A204.1 (cell line): ENCODE measurements around the gene AMDHD2.
"Not testable (repeated sequence)": the region's sequence is repeated elsewhere in the genome, so short reads cannot be mapped to it uniquely, and the experiment has no call there.

Experiments used
- FAIRE-seq: peaks from 2 replicates; lab custom pipeline; 2012; peaks lifted over from hg19 to GRCh38; lab: Jason Lieb, UNC

The AMDHD2 gene

DNA sequence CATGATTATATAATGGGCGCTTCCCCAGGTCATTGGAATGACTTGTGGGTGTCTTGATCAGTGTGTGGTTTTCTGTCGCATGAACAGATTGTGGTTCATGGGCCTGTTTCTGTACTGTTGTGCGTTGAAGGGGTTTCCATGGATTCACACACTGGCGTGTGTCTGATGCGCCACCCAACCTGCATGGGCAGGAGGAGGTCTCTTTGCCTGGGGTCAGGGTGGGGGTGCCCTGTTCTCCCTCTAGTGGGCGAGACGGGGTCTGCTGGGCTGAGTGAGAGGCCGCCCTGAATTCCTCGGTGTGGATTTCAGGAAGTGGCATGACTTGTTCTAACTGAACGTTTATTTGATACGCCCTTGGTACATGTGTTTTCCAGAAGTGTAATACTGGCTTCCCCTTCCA, 60.0 kb downstream of the AMDHD2 start:
- FAIRE-seq, result not testable (repeated sequence)

DNA sequence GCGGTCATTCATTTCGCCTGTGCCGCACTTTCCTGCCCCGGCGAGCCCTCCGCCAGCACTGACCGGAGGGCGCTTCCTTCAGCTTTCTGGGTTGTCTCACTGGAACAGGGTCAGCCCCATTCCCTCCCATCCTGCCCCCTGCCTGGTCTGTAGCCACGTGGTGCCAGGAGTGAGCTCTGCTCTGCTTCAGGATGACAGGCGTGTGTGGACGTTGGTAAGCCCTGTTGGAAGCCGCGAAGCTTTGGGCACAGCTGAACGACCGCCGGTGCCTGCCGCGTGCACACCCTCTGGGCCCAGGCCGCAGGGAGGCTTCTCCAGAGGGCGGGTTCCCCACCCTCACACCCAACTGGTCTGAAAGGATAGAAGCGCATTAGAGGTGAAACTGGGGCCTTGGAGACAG, 60.6 kb downstream of the AMDHD2 start:
- FAIRE-seq, result not testable (repeated sequence)
